ENCODE results near the gene CLC.

GRCh38 chr19:39705578-39706188 is 32.1 kb downstream of the CLC start:
- TF ChIP-seq, protein P1, sequence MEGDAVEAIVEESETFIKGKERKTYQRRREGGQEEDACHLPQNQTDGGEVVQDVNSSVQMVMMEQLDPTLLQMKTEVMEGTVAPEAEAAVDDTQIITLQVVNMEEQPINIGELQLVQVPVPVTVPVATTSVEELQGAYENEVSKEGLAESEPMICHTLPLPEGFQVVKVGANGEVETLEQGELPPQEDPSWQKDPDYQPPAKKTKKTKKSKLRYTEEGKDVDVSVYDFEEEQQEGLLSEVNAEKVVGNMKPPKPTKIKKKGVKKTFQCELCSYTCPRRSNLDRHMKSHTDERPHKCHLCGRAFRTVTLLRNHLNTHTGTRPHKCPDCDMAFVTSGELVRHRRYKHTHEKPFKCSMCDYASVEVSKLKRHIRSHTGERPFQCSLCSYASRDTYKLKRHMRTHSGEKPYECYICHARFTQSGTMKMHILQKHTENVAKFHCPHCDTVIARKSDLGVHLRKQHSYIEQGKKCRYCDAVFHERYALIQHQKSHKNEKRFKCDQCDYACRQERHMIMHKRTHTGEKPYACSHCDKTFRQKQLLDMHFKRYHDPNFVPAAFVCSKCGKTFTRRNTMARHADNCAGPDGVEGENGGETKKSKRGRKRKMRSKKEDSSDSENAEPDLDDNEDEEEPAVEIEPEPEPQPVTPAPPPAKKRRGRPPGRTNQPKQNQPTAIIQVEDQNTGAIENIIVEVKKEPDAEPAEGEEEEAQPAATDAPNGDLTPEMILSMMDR (IDR thresholded peaks at IDR 0.05), result no peak
- TF ChIP-seq POLR2A (IDR thresholded peaks at IDR 0.05), result no peak
- no peak for TF ChIP-seq EP300 (IDR thresholded peaks at IDR 0.05)

Data from ovary (tissue), 3 donors.